Thoracic aorta (tissue), 2 donors: ENCODE data around the gene SERPINA6. TPM values are rescaled to one million over a fixed set of nuclear protein-coding genes. Genes with fewer than 3 reads are reported as not detected.

Experiments
- ATAC-seq: fragments of 150-250 bp; one replicate; pipeline ENCODE4 v1.8.0; 2017; ENCODE audit warnings: low read depth; ENCODE audit not compliant: insufficient number of reproducible peaks, low FRiP score
- DNase-seq: peaks from one replicate; pipeline ENCODE4 v3.0.0-alpha.2; 2020; ENCODE audit warnings: low spot score
- H3K27ac ChIP-seq, 2 donors: fragments of 200-600 bp; sonication (generic); 1 replicate in 1 of 2; 2 replicates in 1 of 2; pipeline ENCODE4 v1.5.1; 2016; ENCODE audit warnings: mild to moderate bottlenecking in 2 of 2, moderate library complexity in 2 of 2
- H3K27me3 ChIP-seq: fragments of 200-600 bp; sonication (generic); replicated peaks from 2 replicates; pipeline ENCODE4 v1.6.0; 2016; ENCODE audit warnings: mild to moderate bottlenecking; ENCODE audit not compliant: insufficient read depth
- H3K36me3 ChIP-seq: fragments of 200-600 bp; sonication (generic); one replicate; pipeline ENCODE4 v1.5.1; 2016
- H3K4me1 ChIP-seq, 2 donors: fragments of 200-600 bp; sonication (generic); 1 replicate in 1 of 2; 2 replicates in 1 of 2; pipeline versions ENCODE4 v1.5.1 to v1.6.0; 2016; ENCODE audit warnings: low read depth in 2 of 2, mild to moderate bottlenecking in 1 of 2; ENCODE audit not compliant: control insufficient read depth in 1 of 2
- H3K4me3 ChIP-seq: fragments of 200-600 bp; sonication (generic); 2 replicates; pipeline ENCODE4 v1.5.1; 2016; ENCODE audit warnings: mild to moderate bottlenecking
- H3K9me3 ChIP-seq: fragments of 200-600 bp; sonication (generic); 2 replicates; pipeline ENCODE4 v1.5.1; 2016
- CTCF ChIP-seq: fragments of 200-600 bp; sonication (generic); IDR thresholded peaks from one replicate; pipeline ENCODE4 v1.5.1; 2019; ENCODE audit warnings: antibody characterized with exemption
- total RNA-seq, 2 donors: library from RNA; depleted of rRNA; stranded (reverse); fragments of >200 nt; gene quantifications; one replicate each; pipeline versions ENCODE4 v1.1.0 to v1.2.3, GENCODE V29; 2016

Gene SERPINA6
- total RNA-seq, 2 donors from 2014 or later, result not detected

- DNase-seq (no peak), ATAC-seq (no peak)
- H3K27me3 ChIP-seq, result no peaks in the 10 kb centered on the region
- no peaks in the 10 kb centered on the region for H3K9me3 ChIP-seq
- TF ChIP-seq CTCF, result no peak
- no peaks in the 10 kb centered on the region for H3K4me1 ChIP-seq
- H3K4me3 ChIP-seq, result no peak overlapping the region
- H3K27ac ChIP-seq, result no peak overlapping the region
- no peaks in the 10 kb centered on the region for H3K36me3 ChIP-seq
Measured at GRCh38 chr14:94295360-94296180, 27.6 kb downstream of the SERPINA6 start.

- no peaks in the 10 kb centered on the region for H3K4me1 ChIP-seq
- H3K9me3 ChIP-seq, result no peaks in the 10 kb centered on the region
Measured at GRCh38 chr14:94293578-94293924, 29.6 kb downstream of the SERPINA6 start.

DNA sequence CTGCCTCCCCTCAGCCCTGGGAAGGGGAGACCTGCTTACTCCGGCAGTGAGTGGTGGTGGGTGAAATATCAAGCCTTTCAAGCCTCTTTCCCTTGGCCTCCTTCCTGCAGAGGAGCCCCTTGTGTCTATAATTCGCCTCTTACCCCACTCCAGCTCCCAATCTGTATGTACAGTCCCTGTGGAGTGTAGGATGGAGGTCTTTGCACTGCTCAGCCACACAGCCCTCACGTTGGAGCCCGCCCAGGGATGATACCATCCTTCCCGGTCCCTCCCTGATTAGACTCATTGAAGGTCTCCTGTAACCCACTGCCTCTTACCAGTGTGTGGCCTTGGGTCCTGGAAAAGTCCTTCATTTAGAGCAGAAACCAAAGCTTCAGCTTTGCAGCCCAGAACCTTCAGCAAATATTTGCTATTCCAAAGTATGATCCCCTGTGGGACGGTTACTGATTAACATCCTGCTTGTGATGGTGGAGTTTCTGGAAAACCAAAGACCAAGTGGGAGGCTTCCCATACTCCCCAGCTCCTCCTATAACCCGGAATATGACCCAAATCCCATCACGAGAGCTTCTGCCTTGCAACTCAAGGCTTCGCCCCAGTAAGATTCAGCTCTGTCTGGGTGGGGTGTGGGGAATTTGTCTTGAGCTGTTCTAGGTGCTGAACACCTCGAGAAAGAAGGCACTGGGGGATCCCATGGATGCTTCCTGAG is 30.1 kb downstream of the SERPINA6 start, which contains the start of gene SERPINA10:
Gene SERPINA10 (minus strand): TSS at position 397 of the 706 bp plus-strand sequence. CDS start 2,675 bp downstream, outside the sequence.
- Histone ChIP-seq H3K27ac (no peak within 1 kb of the TSS), H3K27me3 (no peaks in the 10 kb centered on the region), H3K36me3 (no peaks in the 10 kb centered on the region), H3K9me3 (no peaks in the 10 kb centered on the region), H3K4me3 (no peak within 1 kb of the TSS), H3K4me1 (no peaks in the 10 kb centered on the region)
- DNase-seq (no peak), ATAC-seq (no peak)
- no peak for TF ChIP-seq CTCF

More at GRCh38 chr14:94293578-94293924, 29.6 kb downstream of the SERPINA6 start:
- Histone ChIP-seq H3K27ac (no peak overlapping the region), H3K36me3 (no peaks in the 10 kb centered on the region), H3K4me3 (no peak overlapping the region), H3K27me3 (no peaks in the 10 kb centered on the region)
- no peak for TF ChIP-seq CTCF
- ATAC-seq (no peak), DNase-seq (no peak)

DNA sequence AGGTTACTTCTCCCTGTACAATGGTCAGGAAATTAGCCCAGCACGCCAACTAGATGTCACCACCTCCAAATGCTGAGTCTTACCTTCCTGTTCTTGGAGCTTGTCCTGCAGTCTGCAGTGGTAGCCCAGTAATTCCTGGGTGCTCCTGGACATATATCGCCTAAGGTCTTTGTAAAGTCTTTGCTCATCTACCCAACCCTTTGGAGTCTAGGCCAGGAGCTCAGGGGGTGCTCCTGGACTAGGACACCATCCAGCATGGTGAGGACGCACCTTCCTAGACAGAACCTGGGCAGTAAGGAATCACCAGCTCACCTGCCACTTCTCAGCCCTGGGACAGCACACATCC is 30.6 kb downstream of the SERPINA6 start:
- Histone ChIP-seq H3K27ac (no peak overlapping the region), H3K4me3 (no peak overlapping the region), H3K4me1 (no peaks in the 10 kb centered on the region), H3K9me3 (no peaks in the 10 kb centered on the region), H3K27me3 (no peaks in the 10 kb centered on the region), H3K36me3 (no peaks in the 10 kb centered on the region)
- TF ChIP-seq CTCF, result no peak
- DNase-seq (no peak), ATAC-seq (no peak)

DNA sequence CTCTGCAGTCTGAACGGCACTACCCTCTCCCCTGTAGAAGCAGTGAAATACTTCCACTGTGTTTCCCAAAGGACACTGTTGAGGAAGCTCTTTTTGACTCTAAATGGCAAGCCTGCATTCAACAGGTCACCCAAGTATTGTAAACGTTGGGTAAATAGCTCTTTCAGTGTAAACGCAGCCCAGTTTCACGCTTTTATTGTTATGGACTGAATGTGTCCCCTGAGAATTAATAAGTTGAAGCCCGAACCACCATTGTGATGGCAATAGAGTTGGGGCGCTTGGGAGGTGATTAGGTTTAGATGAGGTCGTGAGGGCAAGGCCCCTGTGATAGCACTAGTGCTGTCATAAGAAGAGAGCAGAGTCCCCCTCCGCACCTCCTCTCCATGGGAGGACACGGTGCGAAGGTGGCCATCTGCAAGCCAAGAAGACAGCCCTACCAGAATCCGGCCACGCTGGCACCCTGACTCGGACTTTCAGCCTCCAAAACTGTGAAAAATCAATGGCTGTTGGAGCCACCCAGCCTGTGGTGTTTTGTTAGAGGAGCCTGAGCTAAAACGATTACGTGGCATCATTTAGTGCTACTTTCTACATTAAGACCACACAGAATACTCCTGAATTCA is 31.1 kb downstream of the SERPINA6 start:
- H3K36me3 ChIP-seq, result no peaks in the 10 kb centered on the region
- no peak overlapping the region for H3K4me3 ChIP-seq
- H3K9me3 ChIP-seq, result no peaks in the 10 kb centered on the region
- no peak overlapping the region for H3K27ac ChIP-seq
- no peak for DNase-seq
- no peaks in the 10 kb centered on the region for H3K4me1 ChIP-seq
- TF ChIP-seq CTCF, result no peak
- ATAC-seq, result no peak
- no peaks in the 10 kb centered on the region for H3K27me3 ChIP-seq
